Measurements from ENCODE around the gene SLC49A3.

DNA sequence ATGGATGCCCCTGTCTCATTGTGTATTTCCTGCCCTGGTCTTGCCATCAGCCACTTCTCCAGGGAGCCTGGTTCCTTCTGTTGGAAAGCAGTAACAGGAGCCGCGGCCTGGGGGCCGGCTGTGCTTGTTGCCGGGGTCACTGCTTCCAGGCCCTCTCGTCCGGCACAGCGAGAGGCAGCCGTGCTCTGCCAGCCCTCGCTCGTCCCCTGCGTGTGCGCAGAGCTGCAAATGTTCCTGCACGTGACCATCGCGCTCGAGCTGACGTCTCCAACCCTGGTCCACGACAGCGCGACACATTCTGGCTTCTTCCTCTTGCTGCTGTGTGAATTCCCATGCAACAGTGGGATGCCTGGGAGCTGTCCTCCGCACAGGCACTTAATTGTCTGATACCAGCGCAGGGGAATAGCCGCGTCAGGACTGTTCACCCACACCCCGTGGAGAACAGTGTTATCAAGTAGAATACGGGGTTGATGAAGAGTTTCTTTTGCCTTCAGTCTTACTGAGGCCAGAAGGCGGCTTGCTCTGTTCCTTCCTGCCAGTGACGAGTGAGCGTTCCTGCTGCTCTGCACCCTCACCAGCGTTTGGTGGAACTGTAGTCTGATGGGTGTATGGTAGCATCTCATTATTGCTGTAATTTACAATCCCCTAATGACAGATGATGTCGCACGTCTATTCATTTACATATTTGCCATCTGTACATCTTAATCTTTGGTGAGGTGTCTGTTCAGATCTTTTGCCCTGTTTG lies 51.2 kb downstream of the SLC49A3 start:
- no peak for TF ChIP-seq POLR2A (IDR thresholded peaks at IDR 0.05)
- TF ChIP-seq, protein P1, sequence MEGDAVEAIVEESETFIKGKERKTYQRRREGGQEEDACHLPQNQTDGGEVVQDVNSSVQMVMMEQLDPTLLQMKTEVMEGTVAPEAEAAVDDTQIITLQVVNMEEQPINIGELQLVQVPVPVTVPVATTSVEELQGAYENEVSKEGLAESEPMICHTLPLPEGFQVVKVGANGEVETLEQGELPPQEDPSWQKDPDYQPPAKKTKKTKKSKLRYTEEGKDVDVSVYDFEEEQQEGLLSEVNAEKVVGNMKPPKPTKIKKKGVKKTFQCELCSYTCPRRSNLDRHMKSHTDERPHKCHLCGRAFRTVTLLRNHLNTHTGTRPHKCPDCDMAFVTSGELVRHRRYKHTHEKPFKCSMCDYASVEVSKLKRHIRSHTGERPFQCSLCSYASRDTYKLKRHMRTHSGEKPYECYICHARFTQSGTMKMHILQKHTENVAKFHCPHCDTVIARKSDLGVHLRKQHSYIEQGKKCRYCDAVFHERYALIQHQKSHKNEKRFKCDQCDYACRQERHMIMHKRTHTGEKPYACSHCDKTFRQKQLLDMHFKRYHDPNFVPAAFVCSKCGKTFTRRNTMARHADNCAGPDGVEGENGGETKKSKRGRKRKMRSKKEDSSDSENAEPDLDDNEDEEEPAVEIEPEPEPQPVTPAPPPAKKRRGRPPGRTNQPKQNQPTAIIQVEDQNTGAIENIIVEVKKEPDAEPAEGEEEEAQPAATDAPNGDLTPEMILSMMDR (IDR thresholded peaks at IDR 0.05 in 4 of 5, conservative IDR thresholded peaks at IDR 0.05 in 1 of 5), result no peak

Measured in gastrocnemius medialis (tissue), 4 donors.